Measurements from ENCODE around the gene C19orf12. TPM values are rescaled to one million over a fixed set of nuclear protein-coding genes. Genes with fewer than 3 reads are reported as not detected.

Gene C19orf12
- total and polyA plus RNA-seq, 12 donors, result 20.0 to 68.5 (median 43.1) TPM

DNA sequence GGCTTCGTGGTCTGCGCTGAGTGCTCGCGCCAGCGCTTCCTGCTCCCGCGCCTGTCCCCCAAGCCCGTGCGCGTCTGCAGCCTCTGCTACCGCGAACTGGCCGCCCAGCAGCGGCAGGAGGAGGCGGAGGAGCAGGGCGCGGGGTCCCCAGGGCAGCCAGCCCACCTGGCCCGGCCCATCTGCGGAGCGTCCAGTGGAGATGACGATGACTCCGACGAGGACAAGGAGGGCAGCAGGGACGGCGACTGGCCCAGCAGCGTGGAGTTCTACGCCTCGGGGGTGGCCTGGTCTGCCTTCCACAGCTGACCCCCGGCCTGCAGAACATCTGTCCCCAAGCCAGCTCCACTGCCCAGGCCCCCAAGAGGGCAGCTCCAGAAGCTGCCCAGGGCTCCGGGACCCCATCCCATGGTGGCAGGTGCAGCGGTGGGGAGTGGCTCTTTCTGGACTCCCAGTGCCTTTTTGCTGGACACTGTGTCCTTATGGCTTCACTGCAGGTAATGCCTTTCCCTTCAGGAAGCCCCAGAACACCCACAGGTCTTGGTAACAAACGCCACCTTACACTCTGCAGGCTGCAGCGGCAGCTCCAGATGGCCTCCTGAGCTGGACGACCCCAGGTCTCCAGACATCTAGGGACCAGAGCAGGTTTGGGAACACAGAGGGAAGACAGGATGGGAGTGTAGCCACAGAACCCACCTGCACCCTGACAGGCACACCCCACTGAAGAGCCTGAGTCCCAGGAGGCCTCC lies 40.5 kb downstream of the C19orf12 start:
- H3K4me3 ChIP-seq, result no peak overlapping the region
- WGBS, 4 donors, result 90 to 96% (median 94%) methylated on average over 9 to 34 of the region's 34 CpGs
- intact Hi-C loops (cut with DNase I), result no loop called here
- H3K4me1 ChIP-seq (replicated peaks in 1 of 2), result peaks cover 0 to 7% of the 10 kb centered on the region in 2 donors
- TF ChIP-seq, protein P1, sequence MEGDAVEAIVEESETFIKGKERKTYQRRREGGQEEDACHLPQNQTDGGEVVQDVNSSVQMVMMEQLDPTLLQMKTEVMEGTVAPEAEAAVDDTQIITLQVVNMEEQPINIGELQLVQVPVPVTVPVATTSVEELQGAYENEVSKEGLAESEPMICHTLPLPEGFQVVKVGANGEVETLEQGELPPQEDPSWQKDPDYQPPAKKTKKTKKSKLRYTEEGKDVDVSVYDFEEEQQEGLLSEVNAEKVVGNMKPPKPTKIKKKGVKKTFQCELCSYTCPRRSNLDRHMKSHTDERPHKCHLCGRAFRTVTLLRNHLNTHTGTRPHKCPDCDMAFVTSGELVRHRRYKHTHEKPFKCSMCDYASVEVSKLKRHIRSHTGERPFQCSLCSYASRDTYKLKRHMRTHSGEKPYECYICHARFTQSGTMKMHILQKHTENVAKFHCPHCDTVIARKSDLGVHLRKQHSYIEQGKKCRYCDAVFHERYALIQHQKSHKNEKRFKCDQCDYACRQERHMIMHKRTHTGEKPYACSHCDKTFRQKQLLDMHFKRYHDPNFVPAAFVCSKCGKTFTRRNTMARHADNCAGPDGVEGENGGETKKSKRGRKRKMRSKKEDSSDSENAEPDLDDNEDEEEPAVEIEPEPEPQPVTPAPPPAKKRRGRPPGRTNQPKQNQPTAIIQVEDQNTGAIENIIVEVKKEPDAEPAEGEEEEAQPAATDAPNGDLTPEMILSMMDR (IDR thresholded peaks at IDR 0.05), result no peak
- TF ChIP-seq POLR2A (IDR thresholded peaks at IDR 0.05), result no peak
- H3K27me3 ChIP-seq, result no peaks in the 10 kb centered on the region
- peaks cover 0 to 25% of the 10 kb centered on the region in 2 donors for H3K36me3 ChIP-seq (replicated peaks in 1 of 2)
- no peak for DNase-seq
- H3K27ac ChIP-seq, result no peak overlapping the region
- H3K9me3 ChIP-seq (replicated peaks in 1 of 3), result no peaks in the 10 kb centered on the region

DNA sequence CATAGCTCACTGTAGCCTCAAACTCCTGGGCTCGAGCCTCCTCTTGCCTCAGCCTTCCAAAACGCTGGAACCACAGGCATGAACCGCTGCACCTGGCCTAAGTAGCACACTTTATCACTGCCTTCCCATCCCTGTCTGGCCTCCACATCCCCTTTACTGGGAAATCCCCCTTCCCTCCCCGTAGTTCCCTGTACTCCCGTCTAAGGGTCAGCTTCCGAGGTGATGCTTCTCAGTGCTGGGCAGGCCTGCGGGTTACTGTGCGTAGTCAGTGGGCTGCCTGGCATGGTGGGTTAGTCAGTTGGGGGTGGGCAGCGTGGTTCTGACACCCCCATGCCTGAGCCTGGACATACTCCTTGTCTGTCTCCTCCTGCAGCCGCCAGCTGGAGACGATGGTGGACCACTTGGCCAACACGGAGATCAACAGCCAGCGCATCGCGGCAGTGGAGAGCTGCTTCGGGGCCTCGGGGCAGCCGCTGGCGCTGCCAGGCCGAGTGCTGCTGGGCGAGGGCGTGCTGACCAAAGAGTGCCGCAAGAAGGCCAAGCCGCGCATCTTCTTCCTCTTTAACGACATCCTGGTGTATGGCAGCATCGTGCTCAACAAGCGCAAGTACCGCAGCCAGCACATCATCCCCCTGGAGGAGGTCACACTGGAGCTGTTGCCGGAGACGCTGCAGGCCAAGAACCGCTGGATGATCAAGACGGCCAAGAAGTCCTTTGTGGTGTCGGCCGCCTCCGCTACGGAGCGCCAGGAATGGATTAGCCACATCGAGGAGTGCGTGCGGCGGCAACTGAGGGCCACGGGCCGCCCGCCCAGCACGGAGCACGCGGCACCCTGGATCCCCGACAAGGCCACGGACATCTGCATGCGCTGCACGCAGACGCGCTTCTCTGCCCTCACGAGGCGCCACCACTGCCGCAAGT lies 41.4 kb downstream of the C19orf12 start:
- TF ChIP-seq POLR2A (IDR thresholded peaks at IDR 0.05), result no peak
- TF ChIP-seq, protein P1 (IDR thresholded peaks at IDR 0.05), result no peak
- H3K27ac ChIP-seq, result no peak overlapping the region
- H3K27me3 ChIP-seq, result no peaks in the 10 kb centered on the region
- peaks cover 0 to 25% of the 10 kb centered on the region in 2 donors for H3K36me3 ChIP-seq (replicated peaks in 1 of 2)
- intact Hi-C loops (cut with DNase I), result no loop called here
- peaks cover 0 to 7% of the 10 kb centered on the region in 2 donors for H3K4me1 ChIP-seq (replicated peaks in 1 of 2)
- no peaks in the 10 kb centered on the region for H3K9me3 ChIP-seq (replicated peaks in 1 of 3)
- H3K4me3 ChIP-seq, result no peak overlapping the region
- DNase-seq, result no peak
- 94 to 96% (median 95%) methylated on average over 44 to 57 of the region's 57 CpGs for WGBS, 4 donors

DNA sequence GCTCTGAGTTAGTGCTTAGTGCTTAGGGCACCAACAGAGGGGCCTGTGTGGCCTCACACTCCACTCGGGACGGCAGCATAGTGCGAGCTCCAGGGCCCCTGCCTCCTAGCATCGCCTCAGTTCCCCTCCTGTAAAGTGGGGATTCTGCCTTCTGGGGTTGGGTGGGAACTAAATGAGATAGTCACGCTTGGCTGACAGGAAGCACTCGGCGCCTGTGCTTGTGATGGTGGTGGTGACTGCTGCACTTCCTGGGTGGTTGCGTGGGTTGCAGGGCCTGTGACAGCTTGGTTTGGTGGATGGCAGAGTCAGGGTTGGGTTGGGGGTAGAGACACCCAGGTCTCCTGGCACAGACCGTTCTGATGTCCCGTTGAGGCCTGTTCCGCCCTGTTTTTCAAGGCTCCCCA lies 42.1 kb downstream of the C19orf12 start:
- TF ChIP-seq, protein P1 (IDR thresholded peaks at IDR 0.05), result no peak
- intact Hi-C loops (cut with DNase I), result no loop called here
- no peak overlapping the region for H3K27ac ChIP-seq
- peaks cover 0 to 7% of the 10 kb centered on the region in 2 donors for H3K4me1 ChIP-seq (replicated peaks in 1 of 2)
- H3K4me3 ChIP-seq, result no peak overlapping the region
- WGBS, 4 donors, result 88 to 91% (median 90%) methylated on average over 11 of the region's 11 CpGs; no CpG with 5 or more reads in 1 of the 4 donors
- no peaks in the 10 kb centered on the region for H3K9me3 ChIP-seq (replicated peaks in 1 of 3)
- H3K36me3 ChIP-seq (replicated peaks in 1 of 2), result peaks cover 0 to 25% of the 10 kb centered on the region in 2 donors
- no peak for DNase-seq
- H3K27me3 ChIP-seq, result no peaks in the 10 kb centered on the region

DNA sequence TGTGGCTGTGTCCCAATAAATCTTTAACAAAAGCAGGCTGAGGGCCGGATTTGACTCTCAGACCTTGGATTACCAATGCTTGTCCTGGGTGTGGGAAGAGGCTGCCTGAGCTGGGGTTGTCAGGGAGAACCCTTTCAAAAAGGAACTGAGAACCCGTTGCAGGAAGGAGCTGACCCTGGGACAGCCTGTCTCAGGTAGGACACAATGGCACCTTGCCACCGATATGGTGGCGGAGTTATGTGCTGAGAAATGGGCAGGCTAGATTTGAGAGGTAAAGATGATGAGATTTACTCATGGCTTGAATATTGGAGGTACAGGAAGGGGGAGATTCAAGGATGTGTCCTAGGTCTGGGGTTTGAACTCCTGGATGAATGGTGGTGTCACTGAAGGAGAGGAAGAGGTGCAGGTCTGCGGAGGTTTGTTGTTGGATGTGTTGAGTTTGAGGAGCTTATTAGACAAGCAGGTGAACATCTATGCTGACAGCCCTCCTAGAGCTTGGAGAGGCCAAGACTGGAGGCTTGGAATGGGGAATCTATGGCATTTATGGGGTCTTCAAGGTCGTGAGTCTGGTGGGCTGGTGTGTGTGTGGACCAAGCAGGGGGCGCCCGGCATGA lies 42.6 kb downstream of the C19orf12 start:
- DNase-seq, result no peak
- H3K9me3 ChIP-seq (replicated peaks in 1 of 3), result no peaks in the 10 kb centered on the region
- no peak for TF ChIP-seq POLR2A (IDR thresholded peaks at IDR 0.05)
- TF ChIP-seq, protein P1 (IDR thresholded peaks at IDR 0.05), result no peak
- no peaks in the 10 kb centered on the region for H3K27me3 ChIP-seq
- H3K4me3 ChIP-seq, result no peak overlapping the region
- intact Hi-C loops (cut with DNase I), result no loop called here
- H3K36me3 ChIP-seq (replicated peaks in 1 of 2), result peaks cover 0 to 25% of the 10 kb centered on the region in 2 donors
- H3K27ac ChIP-seq, result no peak overlapping the region
- H3K4me1 ChIP-seq (replicated peaks in 1 of 2), result peaks cover 0 to 8% of the 10 kb centered on the region in 2 donors
- 88 to 92% (median 90%) methylated on average over 8 of the region's 8 CpGs for WGBS, 4 donors

Measured in adrenal gland (tissue), 12 donors.